ENCODE measurements around the gene NIF3L1.

NIF3L1 gene

GRCh38 chr2:200864176-200865034 is 24.8 kb upstream of the NIF3L1 start, which contains the start of gene CLK1:
CLK1 (minus strand) TSS chr2:200864658; CDS start chr2:200861862, 2,796 bp downstream.
- no peak for TF ChIP-seq CTCF (IDR thresholded peaks at IDR 0.05; ENCODE audit: low read depth, low read length, missing control alignments)

GRCh38 chr2:200869014-200869413 is 20.2 kb upstream of the NIF3L1 start:
- in situ Hi-C loops (cut with HindIII; ENCODE audit: low pct_ligation_motif_present, low sequenced_read_pairs), result no loop called here
- Histone ChIP-seq H3K36me3 (replicated peaks) (peaks cover 4% of the 10 kb centered on the region), H3K27me3 (replicated peaks) (no peaks in the 10 kb centered on the region), H3K4me3 (ENCODE audit: low read depth, low read length) (no peak overlapping the region), H3K27ac (no peak overlapping the region)
- TF ChIP-seq CTCF (IDR thresholded peaks at IDR 0.05; ENCODE audit: low read depth, low read length, missing control alignments), result no peak
- no peak for DNase-seq

More at GRCh38 chr2:200864176-200865034, 24.8 kb upstream of the NIF3L1 start, which contains the start of gene CLK1:
- peaks cover 28% of the 10 kb centered on the region for H3K36me3 ChIP-seq (replicated peaks)
- no peaks in the 10 kb centered on the region for H3K27me3 ChIP-seq (replicated peaks)
- in situ Hi-C loops (cut with HindIII; ENCODE audit: low pct_ligation_motif_present, low sequenced_read_pairs), result no loop called here
- peak within 1 kb of the TSS; percentile 98 for H3K27ac ChIP-seq
- DNase-seq, result peak; percentile 90
- H3K4me3 ChIP-seq (ENCODE audit: low read depth, low read length), result peak within 1 kb of the TSS; percentile 84

- no peak for TF ChIP-seq CTCF (IDR thresholded peaks at IDR 0.05; ENCODE audit: low read depth, low read length, missing control alignments)
- DNase-seq, result no peak
- no peak overlapping the region for H3K27ac ChIP-seq
- H3K27me3 ChIP-seq (replicated peaks), result no peaks in the 10 kb centered on the region
- H3K4me3 ChIP-seq (ENCODE audit: low read depth, low read length), result no peak overlapping the region
- peaks cover 6% of the 10 kb centered on the region for H3K36me3 ChIP-seq (replicated peaks)
- in situ Hi-C loops (cut with HindIII; ENCODE audit: low pct_ligation_motif_present, low sequenced_read_pairs), result no loop called here
These were observed 18.0 kb upstream of the NIF3L1 start for GRCh38 chr2:200871151-200871550.

GRCh38 chr2:200873560-200873959 is 15.6 kb upstream of the NIF3L1 start:
- H3K27ac ChIP-seq, result no peak overlapping the region
- peaks cover 17% of the 10 kb centered on the region for H3K36me3 ChIP-seq (replicated peaks)
- no peak for DNase-seq
- no peak overlapping the region for H3K4me3 ChIP-seq (ENCODE audit: low read depth, low read length)
- no peaks in the 10 kb centered on the region for H3K27me3 ChIP-seq (replicated peaks)
- no peak for TF ChIP-seq CTCF (IDR thresholded peaks at IDR 0.05; ENCODE audit: low read depth, low read length, missing control alignments)
- in situ Hi-C loops (cut with HindIII; ENCODE audit: low pct_ligation_motif_present, low sequenced_read_pairs), result no loop called here

- no peak overlapping the region for H3K27ac ChIP-seq
- H3K36me3 ChIP-seq (replicated peaks), result peaks cover 41% of the 10 kb centered on the region
- no peak for TF ChIP-seq CTCF (IDR thresholded peaks at IDR 0.05; ENCODE audit: low read depth, low read length, missing control alignments)
- no peaks in the 10 kb centered on the region for H3K27me3 ChIP-seq (replicated peaks)
- H3K4me3 ChIP-seq (ENCODE audit: low read depth, low read length), result no peak overlapping the region
- in situ Hi-C loops (cut with HindIII; ENCODE audit: low pct_ligation_motif_present, low sequenced_read_pairs), result no loop called here
- no peak for DNase-seq
These were observed 11.7 kb upstream of the NIF3L1 start for GRCh38 chr2:200877443-200877842.

Measured in brain microvascular endothelial cell (primary cell).